Middle frontal gyrus (tissue), 1 donor: ENCODE measurements around the gene LTA.
"Not testable (repeated sequence)": the region's sequence is repeated elsewhere in the genome, so short reads cannot be mapped to it uniquely, and the experiment has no call there.

Source experiments
- DNase-seq: peaks from one replicate; pipeline ENCODE4 v3.0.0-alpha.2; 2015; ENCODE audit warnings: low spot score; ENCODE audit errors: extremely low spot score

Gene LTA

DNA sequence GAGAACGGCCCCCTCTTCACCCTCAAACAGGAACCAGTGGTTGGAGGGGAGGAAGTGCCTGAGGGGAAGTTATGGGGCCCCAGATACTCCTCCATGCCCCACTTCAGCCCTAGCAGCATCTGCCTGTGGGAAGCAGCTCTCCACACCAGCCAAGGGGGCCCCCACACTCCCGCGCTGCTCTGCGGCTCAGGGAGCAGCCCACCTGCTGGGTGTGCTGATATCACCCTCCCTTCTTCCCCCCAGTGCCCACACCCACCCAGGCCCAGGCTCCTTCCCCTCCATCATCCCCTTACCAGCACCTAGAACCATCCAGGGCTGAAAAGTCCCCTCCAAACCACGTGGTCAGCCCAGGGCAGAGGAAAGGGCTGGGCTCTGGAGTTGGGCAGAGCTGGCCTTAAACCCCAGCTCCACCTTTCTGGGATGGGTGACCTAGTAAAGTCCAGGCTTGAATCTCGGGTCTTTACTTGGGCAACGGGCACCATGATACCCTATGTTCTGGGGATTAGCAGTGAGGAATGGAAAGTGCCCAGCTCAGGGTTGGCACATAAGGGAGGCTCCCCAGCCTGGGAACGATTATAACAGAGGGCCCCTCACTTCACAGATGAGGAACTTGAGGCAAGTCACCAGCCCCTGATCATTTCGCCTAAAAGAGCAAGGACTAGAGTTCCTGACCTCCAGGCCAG is 14.7 kb downstream of the LTA start:
- no peak for DNase-seq

DNA sequence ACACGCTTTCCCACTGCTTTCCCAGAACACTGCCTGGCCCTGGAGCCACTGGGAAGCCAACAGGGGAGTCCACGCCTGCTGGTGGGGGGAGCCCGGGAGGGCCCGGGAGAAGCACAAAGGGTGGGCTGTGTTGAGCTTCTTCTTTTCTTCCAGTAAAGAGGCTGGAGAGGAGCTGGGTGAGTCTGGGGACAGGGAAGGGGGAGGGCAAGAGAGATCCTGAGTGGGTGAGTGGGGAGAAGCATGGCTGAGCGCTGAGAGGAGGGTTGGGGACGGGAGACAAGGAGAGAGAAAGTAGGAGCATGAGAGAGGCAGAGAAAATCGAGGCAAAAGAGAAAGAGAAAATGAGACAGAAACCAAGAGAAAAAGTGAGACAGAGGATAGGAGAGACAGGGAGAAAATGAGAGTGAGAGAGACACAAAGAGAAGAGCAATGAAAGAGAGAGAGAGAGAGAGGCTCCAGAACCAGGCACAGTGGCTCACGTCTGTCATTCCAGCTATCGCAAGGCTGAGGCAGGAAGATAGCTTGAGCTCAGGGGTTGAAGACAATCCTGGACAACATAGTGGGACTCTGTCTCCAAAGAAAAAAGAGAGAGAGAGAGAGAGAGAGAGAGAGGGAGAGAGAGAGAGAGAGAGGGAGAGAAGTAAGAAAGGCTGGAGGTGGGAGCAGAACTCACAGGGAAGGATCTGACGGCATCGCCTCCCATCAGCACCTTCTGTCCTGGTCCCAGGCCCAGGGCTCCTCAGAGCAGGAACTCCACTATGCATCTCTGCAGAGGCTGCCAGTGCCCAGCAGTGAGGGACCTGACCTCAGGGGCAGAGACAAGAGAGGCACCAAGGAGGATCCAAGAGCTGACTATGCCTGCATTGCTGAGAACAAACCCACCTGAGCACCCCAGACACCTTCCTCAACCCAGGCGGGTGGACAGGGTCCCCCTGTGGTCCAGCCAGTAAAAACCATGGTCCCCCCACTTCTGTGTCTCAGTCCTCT is 16.0 kb downstream of the LTA start:
- no peak for DNase-seq

DNA sequence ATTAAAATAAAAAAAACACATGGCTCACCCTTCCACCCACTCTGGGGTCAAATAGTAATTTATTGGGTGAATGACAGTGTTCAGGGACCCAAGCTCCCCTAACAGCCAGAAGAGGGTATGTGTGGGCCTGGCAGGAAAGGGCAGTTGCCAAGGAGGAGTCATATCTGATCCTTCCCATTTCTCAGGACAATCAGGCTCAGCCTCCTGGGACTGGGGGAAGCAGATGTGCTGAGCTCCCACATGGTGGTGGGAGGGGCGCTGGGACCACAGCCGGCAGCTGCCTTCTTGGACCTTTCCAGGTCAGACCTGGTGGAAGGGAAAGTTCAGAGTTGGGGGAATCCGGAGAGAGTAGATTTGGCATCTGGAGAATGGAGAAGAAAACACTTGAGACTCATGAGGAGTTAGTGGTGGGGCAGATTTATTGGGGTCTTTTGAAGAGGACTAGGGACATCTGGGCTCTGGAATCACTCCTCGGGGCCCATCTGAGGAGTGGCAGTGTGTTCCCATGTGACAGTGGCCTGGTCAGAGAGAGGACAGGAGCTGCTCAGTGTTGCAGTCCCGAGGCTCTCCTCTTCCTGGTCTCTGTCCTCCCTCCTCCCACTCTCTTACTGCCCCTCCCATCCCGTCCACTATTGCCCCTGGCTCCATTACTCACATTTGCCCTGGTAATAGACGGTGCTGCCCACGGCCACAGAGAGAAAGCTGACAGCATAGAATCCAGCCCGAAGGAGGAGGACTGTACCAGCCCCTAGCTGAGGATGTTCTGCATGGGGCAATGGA is 17.0 kb downstream of the LTA start:
- DNase-seq, result no peak

DNA sequence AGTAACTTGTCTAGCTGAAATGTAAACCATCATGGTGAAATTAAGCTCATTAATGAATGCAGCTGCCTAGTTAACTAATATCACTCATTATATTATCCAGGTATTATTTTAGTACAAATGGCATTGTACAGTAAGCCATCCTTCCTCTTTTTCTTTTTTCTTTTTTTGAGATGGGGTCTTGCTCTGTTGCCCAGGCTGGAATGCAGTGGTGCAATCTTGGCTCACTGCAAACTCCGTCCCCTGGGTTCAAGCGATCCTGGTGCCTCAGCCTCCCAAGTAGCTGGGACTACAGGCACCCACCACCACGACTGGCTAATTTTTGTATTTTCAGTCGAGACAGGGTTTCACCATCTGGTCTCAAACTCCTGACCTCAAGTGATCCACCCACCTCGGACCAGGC is 18.6 kb downstream of the LTA start:
- DNase-seq, result not testable (repeated sequence)

DNA sequence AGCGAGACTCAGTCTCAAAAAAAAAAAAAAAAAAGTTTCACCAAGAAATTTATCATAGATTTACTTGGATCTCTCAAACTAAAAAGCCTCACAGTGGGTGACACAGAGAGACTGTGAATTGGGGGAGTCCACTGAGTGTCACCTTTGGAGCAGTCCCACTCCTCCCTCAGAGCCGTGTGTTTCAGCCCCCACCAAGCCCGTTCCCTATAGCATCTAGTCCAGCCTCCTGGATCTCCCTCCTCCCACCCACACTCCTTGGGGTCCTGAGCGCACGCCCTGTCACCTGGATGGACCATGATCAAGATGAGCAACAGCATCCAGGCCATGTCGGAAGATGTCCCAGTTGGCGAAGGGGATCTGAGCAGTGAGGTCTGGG is 20.3 kb downstream of the LTA start:
- DNase-seq, result no peak

DNA sequence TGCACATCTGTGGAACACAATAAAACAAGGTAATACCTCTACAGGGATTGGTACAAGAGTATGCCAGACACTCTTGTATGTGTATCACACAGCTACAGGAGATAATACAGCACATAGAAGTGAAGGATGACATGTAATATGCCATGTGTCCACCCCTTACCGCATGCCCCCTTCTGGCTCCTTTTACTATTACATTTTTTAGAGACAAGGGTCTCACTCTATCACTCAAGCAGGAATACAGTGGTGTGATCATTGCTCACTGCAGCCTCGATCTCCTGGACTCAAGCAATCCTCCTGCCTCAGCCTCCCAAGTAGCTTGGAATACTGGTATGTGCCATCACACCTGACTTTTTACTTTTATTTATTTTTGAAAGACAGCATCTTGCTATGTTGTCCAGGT is 24.9 kb downstream of the LTA start:
- DNase-seq, result no peak

DNA sequence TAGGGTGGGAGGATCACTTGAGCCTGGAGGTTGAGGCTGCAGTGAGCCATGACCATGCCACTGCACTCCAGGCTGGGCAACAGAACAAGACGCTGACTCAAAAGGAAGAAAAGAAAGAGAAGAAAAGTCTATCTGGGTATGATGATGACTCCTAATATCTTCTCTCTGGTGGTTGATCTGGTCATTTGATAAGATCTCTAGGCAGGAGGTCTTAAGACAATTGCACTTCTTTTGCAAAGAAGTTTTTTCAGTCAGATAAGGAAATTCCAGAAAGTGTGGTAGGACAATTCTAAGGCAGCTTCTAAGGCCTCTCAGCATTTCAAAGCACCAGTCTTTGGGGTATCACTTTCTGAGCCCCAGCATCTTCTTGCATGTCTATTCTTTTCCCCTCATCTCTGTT is 35.2 kb downstream of the LTA start:
- DNase-seq, result no peak

DNA sequence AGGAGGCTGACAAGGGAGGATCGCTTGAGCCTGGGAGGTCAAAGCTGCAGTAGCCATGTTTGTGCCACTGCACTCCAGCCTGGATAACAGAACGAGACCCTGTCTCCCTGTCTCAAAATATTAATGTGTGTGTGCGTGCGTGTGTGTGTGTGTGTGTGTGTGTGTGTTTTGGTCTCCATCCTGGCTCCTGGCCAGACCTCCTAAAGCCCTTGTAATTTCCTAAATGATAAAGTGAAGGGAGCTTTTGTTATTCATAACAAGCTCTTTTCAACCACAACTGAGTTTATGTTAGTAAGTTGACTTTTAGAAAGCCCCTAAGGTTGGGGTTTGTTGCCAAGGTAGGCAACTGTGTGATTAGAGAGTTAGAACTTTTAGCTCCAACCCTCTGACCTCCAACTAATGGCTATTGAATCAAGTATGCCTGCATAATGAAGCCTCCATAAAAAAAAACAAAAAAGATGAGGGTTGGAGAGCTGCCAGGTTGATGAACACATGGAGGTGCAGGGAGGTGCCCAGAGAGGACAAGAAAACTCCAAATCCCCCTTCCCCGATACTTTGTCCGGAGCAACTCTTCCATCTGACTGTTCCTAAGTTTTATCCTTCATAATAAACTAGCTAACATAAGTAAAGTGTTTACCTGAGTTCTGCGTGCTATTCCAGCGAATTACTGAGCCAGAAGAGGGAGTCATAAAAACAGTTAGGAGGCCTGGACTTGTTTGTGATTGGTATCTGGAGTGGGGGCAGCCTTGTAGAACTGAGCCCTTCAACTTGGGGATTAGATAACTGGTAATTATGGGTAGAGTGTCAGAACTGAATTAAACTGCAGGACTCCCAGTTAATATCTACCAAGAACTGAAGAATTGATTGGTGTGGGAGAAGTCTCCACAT is 37.7 kb downstream of the LTA start:
- no peak for DNase-seq

DNA sequence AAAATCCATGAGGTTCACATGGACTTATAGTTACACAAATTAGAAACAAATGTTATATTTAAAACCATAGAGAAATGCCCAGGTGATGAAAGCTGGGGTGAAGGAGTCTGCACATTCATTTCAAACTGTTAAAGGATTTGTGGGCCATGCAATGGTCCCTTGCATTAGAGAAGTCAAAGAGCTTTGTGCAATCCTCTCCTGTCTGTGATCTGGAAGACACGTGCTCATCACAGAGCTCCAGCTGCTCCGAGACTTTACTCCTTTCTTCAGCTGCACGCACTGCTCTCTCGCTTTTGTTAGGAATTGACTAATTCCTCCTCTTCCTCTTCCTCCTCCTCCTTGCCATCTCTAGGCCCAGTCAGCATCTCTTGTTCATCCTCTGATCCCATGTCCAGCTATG is 38.9 kb downstream of the LTA start:
- no peak for DNase-seq

DNA sequence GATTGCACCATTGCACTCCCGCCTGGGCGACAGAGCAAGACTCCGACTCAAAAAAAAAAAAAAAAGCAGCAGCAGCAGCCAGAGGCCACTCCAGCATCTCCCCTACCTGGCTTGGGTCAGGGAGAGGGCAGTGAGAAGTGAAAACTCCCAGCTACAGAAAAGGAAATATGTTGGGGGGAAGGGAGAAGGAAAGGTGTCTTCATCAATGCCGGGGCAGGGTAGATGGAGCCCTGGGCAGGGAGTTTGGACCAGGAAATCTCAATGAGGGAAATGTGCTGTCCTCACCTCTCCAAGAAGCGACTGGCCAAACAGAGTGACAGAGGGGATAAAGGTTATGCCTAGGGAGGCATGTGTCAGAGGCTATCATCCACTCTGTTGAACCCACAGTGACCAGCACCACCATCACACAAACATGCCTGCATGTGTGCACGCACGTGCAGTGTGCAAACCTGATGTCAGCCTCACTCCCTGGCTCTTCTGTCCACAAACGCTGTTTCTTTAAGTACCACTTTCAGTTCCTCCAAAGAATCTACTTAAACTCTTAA is 42.1 kb downstream of the LTA start:
- no peak for DNase-seq

DNA sequence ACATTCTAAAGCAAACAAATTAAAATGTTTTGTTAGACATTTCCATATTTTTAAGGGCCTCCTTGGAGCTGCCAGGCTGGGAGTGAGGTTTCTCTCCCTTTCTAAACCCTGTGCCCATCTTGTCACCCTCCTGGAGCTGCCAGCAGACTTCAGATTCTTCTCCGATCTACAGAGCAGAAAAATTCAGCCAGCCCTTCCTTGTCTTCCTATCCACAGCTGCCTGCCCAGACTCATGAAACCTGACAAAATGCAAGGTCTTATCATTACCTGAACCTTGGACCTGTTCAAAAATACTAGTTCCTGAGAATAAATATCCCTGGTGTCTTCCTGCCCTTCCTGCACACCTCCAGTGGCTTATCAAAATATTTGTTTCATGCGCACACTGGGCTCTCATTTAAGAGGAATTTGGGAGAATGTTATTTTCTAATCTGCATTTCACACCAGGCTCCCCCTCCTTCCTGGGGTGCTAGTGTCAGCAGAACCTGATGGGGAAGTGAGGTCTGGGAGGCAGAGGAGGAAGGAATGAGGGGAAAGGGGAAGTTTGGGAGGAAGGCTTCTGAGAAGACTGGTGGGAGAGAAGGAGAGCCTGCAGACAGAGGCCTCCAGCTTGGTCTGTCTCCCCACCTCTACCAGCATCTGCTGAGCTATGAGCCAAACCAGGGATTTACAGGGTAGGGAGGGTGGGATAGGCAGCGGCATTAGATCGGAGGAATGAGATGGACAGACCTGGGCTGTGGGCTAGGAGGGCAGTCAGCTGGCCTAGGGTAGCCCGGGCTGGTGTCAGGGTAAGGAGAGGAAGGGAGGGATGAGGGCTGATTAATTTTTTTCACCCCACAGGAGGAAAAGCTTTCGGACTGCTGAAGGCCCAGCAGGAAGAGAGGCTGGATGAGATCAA is 42.8 kb downstream of the LTA start, which contains the start of gene AIF1:
Gene AIF1, plus strand, starts transcription at position 551 of the 895 bp plus-strand sequence. Its CDS starts 96 bp downstream, at position 647.
- no peak for DNase-seq

DNA sequence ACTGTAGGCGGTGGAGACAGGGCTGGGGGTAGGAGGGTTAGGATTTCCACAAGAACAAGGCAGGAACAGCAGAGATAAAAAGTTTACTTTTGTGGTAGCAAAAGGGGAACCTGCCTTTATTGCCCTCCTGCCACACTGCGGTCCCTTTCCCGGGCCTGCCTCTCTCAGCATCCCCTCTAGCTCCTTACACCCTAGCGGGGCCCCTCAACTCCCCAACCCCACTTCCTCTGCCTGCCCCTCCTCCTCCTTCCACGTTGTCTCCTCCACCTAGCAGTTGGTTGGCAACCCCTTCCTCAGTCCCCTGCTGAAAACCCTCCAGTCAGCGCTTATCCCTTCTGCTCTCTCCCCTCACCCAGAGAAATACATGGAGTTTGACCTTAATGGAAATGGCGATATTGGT is 43.7 kb downstream of the LTA start:
- DNase-seq, result no peak

DNA sequence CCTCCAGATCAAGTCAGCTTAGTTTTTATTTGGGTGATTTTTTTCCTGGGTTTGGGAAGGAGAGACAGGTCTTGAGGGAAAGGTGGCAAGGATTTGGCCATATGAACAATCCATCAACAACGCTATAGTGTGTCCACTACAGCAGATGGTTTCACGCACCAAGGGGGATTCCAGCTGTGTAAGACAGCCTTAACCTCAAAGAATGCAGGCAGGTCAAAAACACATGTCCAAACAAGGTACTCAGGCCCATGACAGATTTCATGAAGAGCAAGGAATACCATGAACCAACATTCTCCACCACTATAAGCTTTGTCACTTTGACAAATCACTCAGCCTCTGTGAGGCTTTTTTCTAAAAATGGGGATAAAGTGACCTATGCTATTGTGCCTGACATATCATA is 44.9 kb downstream of the LTA start:
- DNase-seq, result no peak

DNA sequence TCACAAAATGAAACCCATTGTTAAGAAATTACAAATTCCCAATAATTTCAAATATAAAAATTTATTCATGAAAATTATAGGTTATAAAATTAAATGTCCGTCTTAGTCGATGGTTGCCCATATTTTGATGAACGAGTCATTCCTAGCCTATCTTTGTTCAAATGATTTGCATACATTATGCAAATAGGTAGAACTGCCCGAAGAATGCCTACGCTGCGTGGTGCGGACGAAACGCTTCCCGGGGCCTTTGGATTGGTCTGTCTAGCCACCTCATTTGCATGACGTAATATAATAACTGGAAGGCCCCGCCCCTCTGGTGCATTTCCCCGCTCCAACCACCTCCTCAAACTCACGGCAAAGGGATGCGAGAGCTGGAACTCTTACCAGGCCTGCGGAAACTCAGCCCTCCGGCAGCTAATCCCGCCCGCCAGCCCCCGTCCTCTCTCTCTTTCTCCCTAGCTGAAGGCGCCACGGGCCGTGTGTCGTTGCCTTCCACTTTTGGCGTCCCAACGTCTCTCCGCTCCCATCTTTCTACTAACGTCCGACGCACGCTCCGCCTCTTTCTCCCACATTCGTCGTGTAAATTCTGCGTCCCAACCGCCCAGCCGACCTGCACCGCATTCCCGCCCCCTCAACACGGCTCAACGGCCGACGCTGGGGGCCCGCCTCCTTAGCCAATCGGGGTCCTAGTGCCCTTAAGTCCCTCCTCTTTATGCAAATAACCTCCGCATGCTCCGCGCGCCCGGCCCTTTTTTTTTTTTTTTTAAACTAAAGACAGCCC is 47.9 kb downstream of the LTA start:
- peak; percentile 97 for DNase-seq

DNA sequence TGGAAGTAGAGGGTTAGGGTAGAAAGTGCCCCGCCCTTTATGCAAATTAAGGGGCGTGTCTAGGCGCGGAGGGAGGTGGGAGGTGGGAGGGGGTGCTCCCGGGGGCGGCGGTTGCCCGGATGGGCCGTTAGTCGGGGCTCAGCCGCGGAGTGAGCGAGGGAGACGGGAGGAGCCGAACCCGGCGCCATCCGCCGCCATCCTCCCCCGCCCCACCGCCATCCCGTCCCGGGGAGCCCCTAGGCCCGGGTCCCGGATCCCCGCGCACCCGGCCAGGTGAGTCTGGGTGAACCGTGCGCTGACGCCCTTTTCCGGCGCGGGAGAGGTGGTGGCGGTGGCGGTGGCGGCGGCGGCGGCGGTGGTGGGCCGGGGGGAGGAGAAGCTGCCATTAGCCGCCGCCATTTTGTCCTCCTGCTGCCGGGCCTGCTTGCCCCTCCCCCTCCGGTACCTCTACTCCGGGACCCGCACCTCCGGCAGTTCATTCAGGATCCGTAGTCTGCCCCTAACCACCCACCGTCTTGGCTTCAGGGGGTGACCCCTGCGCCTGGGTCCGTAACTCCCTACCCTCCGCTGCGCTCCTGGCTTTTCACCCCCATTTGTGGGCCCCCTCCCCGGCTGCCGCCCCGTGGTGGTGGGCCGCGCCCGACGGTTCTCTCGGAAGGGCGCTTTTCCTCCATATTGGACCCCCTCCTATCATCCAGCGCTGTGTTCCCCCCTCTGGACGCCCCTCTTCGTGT is 48.7 kb downstream of the LTA start, which contains the start of gene PRRC2A:
Gene PRRC2A, plus strand, starts transcription at position 130 of the 734 bp plus-strand sequence. CDS start 2,075 bp downstream, outside the sequence.
- DNase-seq, result peak; percentile 26

DNA sequence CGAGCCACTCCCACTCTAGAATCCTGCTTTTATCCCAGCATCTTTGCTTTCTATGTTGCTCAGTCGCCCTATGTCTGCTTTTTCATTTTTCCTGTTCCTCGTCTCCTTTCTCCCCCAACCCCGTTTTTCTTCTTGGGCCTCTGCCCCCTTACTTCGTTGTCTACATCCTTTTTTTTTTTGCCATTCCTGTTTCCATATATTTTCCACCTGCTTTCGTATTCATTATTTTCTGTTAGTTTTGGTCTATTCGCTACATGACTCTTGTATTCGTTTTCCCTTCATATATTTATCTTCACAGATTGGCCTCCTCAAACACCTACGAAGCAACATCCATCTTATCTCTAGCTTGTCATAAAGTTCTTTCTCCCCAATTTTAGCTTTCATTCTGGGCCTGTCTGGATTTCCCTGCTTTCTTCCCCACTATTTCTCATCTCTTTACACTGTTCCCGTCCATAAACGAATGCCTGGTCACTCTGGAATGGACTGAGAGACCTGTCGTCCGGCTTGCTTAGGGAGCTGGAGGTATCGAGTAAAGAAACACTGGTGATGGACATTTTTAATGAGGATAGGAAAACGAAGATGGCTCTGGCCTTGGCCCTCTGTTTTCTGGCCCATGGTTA is 49.3 kb downstream of the LTA start:
- DNase-seq, result no peak

DNA sequence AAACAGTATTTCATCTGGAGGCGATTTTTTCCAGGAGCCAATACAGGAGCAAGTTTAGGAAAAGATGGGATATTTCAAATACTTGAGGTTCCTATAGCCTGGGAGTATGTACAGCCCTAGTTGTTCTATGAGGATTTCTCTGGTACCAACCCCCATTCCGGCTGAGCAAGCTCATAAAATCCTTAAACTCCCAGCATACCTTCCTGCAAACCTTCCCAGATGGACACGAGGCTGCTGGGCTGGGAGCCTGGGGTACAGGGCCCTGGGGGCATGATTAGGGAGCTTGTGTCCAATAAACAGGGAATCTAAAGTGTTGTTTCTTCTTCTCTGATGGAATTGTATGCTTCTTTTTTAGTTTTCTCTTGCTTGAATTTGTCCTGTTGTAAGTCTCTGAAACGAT is 49.9 kb downstream of the LTA start:
- DNase-seq, result no peak
